Activated naive CD4-positive, alpha-beta T cell treated with anti-CD3 and anti-CD28 coated beads, Interleukin-2, amount 50 U/mL, for 16 hours (primary cell): ENCODE measurements around the gene FHIT.

ENCODE experiments used
- DNase-seq: peaks from one replicate; pipeline ENCODE4 v3.0.0-alpha.2; 2020

The FHIT gene

DNA sequence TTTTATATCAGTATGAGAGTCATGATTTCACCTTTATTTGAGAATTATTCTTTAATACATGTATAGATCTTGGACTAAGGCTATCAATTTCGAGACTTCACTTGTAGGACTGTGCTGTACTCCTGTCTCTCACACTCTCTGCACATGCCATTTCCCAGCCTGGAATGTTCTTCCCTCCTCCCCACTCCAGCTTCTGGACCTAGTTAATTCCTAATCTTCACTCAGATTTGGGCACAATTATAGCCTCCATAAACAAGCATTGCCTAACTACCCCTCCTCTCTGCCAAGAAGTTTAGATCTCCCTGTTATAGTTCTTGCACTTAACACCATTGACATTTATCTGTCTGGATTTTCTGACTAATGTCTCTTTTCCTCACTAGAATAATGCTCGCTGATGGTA lies 88.3 kb downstream of the FHIT start:
- no peak for DNase-seq

DNA sequence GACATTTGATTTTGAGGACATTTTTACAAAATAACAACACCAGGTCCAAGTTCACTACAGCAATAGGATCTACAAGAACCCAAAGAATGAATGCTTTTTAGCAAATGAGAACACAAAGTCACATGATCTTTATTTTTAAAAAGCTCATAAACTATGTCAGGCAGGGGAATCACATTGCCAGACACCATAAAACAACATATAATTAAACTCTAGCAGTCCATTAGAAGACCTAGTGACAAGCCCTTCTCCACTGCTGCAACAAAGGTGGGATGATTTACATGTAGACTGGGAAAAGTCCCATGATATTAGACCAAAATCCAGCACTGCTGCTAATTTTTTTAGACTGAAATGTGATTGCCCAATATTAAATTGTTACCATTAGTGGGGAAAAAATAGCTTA lies 92.6 kb downstream of the FHIT start:
- no peak for DNase-seq

DNA sequence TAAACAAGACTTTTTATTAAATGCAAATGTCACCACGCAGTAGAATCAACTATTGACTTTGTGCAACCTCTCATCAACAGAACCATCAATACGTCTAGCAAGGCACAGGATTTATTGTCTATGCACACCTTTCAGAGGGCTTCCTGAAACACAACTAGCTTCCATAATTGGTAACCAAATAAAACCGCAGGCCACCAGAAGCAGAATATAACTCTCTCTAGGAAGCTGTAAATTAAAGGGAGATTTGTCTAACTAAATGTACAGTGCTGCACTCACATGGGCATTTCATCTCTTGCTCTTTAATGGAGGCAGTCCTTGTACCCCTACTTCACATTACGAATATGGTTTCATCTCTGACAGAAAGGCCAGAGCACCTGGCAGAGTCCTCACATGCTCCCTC lies 93.0 kb downstream of the FHIT start:
- no peak for DNase-seq

DNA sequence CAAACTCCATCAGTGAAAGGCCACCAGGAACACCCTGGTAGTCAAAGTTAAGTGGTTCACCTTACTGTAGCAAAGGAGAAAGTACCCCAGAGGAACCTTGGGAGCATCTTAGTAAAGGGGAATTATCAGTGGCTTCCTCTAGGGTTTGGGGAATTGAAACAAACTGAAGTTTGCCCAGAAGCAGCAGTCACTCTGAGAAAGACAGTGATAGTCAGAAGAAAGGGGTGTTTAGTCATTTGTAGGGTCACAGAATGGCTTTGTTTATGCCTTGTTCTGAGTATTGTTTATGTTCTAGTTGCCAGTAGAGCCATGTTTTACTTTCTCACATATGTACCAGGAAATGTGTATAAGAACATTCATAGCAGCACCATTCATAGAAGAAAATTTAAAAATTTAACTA lies 93.8 kb downstream of the FHIT start:
- no peak for DNase-seq

DNA sequence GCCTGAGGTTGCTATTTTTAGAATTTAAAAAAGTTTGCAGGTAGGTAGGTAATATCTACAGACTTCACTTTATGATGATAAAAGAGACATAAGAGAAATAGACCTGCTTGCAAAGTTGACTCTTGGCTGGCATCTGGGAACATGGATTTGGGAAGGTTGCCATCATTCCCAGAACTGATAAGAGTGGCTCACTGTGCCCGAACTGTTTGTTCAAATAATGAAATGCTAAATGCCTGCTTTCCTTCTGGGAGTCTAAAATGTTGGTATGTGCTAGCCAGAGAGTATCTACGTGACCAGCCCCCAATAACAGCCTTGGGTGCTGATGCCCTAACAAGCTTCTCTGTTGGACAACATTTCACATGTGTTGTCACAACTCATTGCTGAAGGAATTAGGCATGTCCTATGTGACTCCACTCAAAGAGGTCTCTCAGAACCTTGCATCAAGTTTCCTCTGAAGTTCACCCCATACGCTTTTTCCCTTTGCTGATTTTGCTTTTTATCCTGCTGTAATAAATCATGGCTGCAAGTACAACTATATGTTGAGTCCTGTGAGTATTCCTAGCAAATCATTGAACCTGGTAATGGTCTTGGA lies 95.5 kb downstream of the FHIT start:
- DNase-seq: no peak

DNA sequence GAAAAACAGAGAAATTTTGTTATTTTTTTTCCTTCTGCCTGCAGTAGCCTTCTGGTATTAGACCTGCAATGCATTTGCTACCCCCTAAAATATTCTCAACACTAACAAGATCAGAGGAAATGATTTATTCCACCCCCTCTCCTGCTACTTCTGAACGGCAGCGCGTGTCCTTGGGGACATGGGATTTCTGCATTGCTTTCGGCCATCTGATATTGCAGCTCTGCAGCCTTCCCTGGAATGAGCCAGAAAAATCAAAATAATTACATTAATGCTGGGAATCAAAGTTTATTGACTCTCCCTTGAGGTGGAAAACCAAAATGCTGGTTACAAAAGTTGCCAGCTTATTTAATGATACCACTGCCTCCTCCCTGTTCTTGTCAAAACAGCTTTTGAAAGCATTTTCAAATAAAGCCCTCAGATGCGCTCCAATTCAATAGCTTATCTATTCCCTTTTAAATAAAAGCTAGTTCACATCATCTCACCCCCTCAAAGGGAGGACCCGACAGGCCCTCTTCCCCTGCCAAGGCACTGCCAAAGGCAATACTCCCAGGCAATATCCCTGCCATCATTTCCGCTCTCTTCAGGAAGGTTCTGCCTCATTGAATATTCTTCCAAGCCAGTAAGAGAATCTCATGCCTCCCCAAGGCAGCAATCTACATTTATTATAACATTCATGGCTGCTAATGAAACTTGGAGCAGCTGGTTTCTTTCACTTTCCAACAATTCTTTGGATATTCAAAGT lies 96.6 kb downstream of the FHIT start:
- DNase-seq: no peak

DNA sequence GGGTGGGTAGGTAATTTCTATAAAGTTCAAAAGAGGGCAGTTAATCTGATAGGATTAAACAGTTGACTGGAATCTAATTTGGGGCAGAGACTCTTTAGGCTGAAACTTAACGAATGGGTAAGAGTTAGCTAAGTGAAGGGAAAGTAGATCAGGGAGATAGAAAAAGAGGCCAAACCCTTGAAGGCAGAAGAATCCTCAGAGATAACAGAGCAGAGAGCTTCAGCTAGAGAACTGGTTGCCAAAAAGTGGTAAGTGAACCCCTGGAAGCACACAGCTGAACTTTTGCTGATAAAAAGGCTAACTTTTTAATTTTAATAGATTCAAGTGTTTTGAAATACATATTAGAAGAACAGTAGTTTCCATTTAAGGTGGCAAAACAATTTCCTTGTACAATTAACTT lies 99.2 kb downstream of the FHIT start:
- no peak for DNase-seq

DNA sequence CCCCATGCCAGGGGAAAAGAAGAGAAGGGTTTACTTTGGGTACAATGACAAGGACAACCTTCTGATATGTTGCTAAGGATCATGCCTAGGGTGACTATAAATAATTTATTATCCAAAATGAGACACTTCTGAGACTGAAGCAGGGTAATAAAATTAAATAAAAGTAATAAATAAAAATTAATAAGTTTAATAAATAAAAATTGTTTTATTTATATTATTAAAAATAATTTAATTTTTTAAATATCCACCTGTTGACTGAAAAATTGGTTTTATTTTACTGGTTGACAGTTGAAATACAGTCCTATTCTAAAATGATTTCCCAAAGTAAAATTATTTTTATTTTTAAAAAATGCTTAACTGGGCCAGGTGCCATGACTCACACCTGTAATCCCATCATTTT lies 102.0 kb downstream of the FHIT start:
- DNase-seq: no peak

DNA sequence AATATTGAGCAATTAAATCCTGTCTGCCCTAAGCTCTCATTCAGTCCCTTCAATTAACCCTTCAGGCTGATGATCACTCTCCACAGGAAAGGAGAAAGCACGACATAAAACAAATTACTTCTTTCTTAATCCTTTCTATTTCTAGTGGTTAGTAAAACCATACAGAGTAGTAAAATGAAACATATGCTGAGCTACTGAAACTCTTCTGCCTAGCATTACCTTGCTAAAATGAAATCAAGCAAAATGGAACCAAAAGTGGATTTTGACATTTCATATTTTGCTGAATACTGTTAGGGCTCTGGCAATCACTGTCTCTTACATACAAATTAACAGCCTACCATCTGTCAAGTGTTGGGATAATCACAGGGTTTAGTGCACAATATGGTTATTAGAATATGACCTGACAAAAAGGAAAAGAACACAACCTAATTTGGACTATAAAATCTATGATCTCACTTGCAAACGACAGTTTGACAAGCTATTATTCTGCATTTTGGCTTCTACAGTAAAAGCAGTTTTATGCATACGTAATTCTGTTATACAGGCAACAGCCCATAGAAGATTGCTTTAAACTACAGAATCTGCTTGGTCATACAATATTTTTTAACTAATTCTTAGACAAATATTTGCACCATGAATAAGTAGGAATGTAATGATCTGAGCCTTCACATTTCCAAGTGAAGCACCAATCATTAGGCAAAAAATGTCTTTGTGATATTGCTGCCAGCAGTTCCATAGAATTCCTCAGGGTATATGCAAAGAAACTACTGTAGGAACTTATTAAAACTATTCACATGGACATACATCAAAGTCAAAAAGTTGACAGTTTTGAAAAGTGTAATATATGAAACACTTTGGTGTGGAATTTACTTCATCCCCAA lies 105.0 kb downstream of the FHIT start:
- DNase-seq: no peak

DNA sequence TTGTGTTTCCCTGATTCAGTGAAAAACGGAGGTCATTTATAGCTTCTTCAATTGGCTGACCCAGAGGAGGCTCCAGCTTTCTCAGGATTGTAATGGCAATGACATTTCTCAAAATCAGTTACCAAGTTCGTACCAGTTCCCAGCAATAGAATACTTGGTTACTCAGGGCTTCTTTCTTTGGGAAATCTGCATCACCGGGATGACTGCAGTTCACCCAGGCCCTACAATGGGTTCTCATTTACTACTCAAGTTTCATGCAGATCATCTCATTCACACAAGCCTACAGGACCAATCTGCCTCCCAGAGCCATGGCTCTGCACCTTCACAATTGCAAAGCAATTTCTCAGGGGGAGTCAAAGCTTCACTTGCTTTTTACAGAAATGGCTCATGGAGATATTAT lies 109.6 kb downstream of the FHIT start:
- no peak for DNase-seq

DNA sequence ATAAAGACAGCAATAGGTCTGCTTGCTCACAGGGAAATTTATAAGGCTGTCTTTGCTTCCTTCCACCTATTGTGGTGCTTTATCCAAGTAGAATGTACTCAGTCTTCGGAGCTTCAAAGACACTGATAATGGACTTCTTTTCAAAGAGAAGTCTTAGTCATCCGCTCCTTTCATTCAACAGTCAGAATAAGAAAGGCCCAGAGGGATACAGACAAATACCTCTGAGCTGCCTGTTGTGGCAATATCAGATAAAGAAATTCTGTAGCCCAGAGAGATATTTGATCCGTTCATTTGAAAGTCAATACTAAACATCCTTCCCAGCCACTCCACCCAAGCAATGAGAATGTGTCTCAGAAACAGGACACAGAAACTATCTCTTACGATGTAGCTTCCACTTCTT lies 110.0 kb downstream of the FHIT start:
- DNase-seq: no peak

DNA sequence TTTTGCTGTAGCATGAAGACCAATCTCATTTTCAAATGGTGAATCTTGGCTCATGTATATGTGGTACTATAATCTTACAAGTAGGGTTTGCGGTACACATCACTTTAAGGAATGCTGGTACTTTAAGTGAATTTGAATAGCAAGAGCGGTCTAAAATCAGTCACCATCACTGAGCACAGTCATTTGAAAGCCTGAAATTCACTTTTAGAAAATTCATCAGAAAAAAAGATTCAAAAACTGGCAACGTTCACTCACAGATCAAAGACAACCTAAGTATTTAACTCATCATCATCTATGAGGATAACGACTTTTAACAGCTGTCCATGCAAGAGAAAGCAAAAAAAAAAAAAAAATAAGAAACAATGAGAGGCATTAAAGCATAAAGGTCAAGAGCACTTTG lies 111.6 kb downstream of the FHIT start:
- no peak for DNase-seq

DNA sequence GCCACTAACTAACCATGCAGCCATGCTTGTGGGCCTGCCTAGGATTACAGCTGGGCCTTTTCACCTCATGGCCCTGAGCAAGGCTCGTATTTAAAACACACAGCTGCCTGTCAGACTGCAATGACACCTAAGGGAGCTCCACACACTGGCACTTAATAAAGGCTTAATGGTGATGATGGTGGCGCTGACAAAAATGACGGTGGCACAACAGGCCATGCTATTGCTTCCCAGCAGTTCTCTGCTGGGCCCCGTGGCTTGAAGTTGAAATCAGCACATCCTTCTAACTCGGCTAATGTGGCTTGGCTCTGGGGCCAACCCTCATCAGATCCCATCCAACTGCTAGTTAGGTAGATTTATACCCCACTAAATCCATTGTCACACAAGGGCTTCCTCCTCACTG lies 112.9 kb downstream of the FHIT start:
- DNase-seq: no peak

DNA sequence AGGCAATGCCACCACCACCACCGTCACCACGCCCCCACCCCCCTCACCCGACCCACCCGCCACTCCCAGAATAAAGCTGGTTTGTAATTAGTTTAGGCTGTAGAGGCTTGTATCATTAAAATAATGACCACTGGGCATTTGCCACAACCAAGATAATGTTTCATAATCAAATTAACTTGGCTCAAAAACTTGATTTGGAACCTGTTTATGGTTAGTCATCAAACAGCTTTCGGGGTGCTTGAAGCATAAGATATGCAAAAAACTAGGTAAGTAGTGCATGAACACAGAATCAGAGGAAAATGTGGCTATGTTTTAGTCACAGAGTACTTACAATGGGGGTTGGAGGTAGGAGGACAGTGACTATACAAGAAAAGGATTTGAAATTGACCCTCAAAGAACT lies 115.1 kb downstream of the FHIT start:
- no peak for DNase-seq

DNA sequence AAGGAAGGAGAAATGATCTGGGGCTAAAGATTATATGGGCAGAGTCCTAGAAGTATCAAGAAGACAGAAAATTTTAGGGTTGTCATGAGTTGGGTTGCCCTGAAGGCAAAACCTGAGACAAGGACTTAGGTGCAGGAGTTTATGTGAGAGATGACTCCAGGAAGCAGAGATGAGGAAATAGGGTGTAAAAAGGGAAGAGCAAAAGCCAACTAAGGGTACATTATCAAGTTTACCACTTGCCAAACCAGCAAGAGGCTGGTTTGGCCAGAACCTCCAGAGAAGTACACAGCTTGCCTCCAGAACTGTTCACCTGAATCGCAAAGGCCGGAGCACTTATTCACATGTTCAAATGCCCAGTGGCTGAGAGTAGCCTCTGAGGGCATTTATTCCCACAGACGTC lies 116.7 kb downstream of the FHIT start:
- no peak for DNase-seq

DNA sequence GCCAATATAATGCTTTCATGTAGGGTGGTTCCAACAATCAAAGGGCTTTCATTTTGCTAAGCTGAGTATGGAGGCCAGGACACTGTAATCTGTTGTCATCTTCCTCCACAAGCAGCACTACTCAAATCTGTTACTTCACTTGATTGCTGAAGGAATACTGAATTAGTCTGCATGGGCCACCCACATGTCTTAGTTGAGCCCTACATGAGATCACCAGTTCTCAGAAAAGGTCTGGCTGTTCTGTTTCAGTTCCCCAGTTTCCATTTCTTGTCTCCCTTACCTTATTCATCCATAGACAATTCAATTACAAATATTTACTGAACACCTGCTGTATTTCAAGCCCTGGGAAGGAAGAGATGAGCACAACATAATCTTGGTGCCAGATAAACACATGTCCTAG lies 119.2 kb downstream of the FHIT start:
- DNase-seq: no peak

DNA sequence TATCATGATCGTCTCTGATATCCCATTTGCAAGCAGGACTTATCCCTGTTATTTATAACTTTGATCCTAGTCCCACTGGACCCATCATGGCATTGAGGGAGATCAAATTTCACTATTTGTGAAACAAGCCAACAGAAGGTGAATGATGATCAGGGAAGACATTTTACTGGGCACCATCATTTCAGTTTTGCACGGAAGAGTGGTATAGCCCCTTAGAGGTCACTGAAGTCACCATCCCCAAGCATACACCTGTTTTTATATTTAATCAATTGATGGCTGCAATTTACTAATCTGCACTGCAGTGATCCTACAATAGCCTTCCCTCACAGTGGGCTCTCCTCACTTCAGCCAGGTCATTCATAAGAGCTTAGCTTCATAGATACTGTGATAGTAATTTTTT lies 132.4 kb downstream of the FHIT start:
- no peak for DNase-seq

DNA sequence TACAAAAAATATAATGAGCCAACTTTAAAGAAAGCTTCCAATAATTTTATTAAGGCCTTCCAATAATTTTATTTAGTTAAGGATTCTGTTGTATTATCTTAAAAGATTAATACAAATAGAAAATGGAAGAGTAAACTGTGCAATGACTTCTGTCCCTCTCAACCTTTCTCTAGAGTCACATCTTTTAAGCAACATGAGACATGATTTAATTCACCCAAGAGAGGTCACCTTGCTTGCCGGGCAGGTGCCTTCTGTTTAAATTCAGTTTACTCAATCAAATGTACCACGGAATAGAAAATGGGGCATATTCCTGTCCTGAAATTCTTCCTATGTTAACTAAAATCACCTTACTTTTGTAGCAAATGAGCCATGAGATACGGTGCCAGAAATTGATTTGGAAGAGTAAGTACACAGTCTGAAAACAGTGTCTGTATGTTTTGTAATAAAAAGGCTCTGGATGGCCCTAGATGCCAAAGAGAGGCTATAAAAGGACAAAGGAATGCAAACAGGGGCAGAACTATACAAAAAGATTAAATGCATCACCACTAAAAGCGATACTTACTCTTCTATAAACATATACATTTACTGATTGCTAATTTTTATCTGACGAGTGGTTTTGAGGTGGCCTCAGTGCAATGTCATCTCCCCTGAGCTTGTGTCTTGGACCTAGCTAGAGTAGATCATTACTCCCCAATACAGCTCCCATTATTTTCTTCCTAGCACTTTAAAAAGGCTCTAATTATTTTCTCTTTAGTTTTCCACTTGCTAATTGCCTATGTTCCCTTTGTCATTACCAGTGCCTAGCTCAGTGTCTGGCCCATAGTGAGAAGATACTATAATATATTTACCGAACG lies 134.0 kb downstream of the FHIT start:
- no peak for DNase-seq

DNA sequence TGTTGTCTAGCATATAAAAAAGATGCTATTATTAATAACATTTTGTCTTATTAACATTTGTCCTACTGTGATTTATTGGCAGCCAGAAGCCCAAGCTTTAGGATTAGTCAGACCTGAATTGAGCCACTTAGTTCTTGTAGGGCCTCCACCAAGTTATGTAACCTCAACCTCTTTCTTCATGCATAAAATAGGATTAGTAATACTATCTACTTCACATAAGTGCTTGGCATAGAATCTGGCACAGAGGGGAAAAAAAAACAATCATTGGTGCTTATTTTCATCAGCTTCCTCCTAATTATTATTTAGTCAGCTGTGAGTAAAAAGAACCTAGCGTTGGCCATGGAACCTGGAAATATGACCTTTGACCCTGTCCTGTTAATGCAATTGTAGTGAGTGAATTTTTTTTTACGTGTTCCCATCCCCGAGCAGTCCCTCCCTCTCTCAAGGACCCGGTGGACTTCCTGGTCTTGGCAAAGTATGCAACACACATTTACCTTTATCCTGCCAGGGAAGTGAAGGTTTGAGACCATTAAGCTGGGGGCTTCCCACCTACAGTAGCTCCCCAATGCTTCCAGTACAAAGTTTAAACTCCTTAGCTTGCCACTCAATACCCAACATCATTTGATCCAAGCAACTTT lies 136.8 kb downstream of the FHIT start:
- DNase-seq: no peak

DNA sequence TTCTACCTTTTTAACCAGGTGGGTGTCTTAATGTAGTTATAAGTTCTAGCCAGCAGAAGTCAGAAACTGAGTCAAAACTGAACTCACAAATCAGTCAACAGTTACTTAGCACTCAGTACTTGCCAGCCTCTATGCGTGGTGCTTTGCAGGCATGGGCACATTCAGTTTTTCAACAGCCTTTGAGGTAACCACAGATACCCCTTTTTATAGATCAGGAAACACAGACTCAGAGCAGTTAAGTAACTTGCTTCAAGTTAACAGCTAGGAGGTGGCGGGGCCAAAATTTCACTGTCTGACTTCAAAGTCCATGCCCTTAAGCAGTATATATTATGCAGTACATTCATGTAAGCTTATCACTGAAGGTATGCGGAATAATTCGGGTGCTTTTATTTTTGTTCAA lies 139.4 kb downstream of the FHIT start:
- DNase-seq: peak; percentile 12

DNA sequence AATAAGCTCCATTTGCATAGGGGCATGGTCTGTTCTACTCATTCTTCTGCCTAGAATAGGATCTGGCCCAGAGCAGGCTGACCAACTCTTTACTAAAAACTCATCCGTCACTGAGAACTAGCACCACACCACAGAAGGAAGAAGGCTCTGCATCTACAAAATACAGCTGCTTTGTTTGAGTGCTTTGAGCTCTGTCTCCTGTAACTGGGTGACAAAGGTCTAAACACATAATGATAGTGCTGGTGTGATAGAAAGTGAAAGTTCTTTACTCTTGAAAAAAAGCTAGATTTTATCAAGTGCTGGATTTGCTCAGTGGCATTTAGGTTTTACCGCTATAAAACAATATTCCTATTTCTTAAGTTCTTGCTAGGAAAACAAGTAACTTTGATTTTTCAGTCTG lies 140.7 kb downstream of the FHIT start:
- DNase-seq: no peak

DNA sequence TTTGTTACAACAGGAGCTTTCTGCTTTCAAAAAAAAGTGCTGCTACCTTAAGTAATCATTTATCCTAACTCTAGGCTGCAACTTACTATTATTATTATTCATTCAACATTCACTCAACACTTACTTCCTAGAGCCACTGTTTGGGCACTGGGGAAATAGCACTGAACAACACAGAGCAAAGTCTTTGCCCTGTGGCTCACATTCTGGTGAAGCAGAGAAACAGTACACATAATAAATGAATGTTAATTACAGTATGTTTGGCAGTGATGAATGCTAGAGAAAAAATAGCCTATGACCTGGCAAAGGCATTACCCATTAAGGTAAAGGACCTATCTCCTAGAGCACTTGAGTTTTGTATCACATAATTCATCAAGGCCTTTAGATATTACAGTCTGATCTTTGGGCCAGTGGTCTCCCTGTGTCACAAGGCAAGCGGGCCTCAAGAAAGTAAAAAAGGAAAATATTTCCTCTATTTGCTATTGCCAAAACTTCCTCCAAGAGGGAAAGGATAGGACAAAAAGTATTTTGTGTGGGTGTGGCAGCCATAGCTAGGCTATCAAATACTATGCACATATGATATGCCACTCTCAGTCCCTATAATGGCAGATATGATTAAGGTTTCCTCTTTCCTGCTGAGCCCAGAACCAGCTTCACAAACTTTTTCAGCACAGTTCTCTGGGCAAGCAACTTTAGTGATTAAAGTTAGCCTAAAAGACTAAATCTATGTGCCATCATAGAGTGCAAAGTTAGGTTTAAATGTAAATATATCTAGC lies 142.8 kb downstream of the FHIT start:
- DNase-seq: no peak
